SKM-1 treated with dmso at 0.1 percent for 144 hours (cell line): ENCODE results near the gene ABCB9.

ENCODE experiments used
- DNase-seq: peaks from one replicate; lab custom pipeline; 2025; ENCODE audit not compliant: unreplicated experiment; lab: John Stamatoyannopoulos, UW

ABCB9 gene

GRCh38 chr12:122982477-122982815 lies 16.2 kb upstream of the ABCB9 start:
- no peak for DNase-seq

DNA sequence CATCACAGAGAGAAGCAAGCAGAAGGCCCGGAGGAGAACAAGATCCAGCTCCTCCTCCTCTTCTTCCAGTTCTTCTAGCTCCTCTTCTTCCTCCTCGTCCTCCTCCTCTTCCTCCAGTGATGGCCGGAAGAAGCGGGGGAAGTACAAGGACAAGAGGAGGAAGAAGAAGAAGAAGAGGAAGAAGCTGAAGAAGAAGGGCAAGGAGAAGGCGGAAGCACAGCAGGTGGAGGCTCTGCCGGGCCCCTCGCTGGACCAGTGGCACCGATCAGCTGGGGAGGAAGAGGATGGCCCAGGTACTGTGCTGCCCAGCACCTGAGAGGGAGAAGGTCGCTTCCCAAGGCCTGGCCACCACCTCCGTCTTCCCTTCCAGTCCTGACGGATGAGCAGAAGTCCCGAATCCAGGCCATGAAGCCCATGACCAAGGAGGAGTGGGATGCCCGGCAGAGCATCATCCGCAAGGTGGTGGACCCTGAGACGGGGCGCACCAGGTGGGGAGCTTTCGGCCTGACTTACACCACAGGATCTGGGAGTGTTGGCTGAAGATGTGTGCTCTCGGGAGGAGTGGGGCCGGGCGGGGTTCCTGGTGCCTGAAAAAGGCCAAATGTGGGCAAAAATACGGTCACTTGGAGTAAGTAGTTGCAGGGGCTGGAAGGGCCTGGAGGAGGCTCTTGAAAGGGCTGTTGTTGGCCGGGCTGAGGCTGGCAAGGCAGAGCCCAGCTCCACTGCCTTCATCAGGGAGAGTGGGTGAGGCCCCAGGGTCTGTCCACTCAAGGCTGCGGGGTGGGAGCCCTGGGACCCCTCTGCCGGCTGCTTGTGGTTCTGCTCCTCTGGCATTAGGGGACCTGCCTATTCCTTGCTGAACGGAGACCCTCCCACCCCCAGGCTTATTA lies 15.6 kb upstream of the ABCB9 start:
- no peak for DNase-seq

DNA sequence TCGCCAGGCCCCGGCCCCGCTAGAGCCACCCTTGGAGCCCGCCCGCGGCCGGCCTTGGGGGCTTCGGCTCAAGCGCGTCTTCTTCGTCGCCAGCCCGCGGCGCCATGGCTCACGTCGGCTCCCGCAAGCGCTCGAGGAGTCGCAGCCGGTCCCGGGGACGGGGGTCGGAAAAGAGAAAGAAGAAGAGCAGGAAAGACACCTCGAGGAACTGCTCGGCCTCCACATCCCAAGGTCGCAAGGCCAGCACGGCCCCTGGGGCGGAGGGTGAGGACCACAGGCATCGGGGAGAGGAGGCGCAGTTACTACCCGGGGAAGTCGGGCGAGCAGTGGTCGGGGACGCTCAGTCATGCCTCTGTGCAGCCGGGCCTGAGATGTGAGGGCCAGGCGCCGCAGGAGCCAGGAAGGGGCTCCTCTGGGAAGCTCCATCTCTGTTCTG lies 14.8 kb upstream of the ABCB9 start:
- DNase-seq, result no peak

GRCh38 chr12:122980183-122981035 lies 14.1 kb upstream of the ABCB9 start, which contains the start of gene ARL6IP4:
Gene ARL6IP4 (plus strand): TSS chr12:122980681. CDS start chr12:122981140, 459 bp downstream.
- peak; percentile 35 for DNase-seq

- DNase-seq, result no peak
These were observed 13.6 kb upstream of the ABCB9 start for GRCh38 chr12:122979908-122980182.

- no peak for DNase-seq
These were observed 13.0 kb upstream of the ABCB9 start for GRCh38 chr12:122979001-122979907.

GRCh38 chr12:122978507-122978955 lies 12.3 kb upstream of the ABCB9 start:
- no peak for DNase-seq

GRCh38 chr12:122977655-122978392 lies 11.6 kb upstream of the ABCB9 start:
- DNase-seq, result no peak

DNA sequence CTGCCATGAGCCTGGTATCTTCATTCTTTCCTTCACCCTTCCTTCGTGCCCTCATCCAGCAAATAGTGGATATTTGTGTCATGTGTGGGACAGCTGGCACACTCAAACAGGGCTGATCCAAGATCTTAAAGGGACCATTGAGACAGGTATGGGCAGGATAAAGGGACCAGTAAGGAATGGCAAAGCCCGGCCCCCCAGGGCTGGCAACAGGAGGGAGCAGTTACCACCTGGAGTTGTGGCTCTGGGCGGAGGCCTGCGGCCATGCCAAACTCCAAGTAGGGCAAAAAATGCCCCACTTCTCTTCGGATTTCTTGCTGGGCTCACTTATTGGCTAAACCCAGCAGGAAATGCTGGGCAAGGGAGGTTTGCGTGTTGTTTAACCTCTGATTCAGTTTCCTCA lies 10.9 kb upstream of the ABCB9 start:
- no peak for DNase-seq

- no peak for DNase-seq
These were observed 10.3 kb upstream of the ABCB9 start for GRCh38 chr12:122976648-122976975.

- no peak for DNase-seq
These were observed 9.8 kb upstream of the ABCB9 start for GRCh38 chr12:122975790-122976647.

DNA sequence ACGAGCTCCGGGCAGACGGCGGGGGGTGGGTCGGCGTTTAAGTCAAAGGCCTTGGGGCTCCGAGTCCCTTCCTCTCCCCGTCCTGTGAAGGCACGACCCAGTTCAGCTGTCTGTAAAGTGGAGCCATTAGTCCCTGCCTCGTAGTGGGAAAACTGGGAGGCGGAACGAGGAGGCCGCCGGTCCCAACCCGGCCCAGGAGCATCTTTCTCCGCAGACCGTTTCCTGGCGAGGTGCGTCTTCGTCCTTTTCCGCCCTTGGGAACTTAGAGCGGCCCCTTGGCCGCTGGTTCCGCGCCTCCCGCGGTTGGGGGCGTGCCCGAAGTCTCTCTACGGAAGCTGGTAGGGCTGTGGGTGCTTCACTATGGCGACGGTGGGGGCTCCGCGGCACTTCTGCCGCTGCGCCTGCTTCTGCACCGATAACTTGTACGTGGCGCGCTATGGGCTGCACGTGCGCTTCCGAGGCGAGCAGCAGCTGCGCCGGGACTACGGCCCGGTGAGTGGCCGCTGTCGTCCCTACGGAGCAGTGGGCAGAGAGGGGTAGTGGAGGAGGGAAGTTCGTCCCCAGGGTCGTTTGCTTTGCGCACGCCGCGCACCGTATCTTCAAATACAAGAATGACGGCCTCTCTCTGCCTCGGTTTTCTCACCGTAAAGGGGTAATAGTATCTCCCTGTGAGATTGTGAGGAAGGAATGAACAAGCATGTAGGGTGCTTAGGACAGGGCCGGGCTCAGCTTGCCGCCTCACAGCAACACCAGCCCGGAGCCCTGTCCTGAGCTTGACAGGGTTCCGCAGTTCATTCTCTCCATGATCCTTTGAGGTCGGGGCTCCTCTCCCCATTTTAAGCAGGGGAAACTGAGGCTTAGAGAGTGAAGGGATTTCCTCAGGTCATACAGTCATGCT lies 8.9 kb upstream of the ABCB9 start, which contains the start of gene OGFOD2:
Gene OGFOD2, plus strand, starts transcription at position 353 of the 898 bp plus-strand sequence. Its CDS starts 8 bp downstream, at position 361.
- DNase-seq, result peak; percentile 71

- peak; percentile 85 for DNase-seq
These were observed 8.1 kb upstream of the ABCB9 start for GRCh38 chr12:122974274-122974891.

DNA sequence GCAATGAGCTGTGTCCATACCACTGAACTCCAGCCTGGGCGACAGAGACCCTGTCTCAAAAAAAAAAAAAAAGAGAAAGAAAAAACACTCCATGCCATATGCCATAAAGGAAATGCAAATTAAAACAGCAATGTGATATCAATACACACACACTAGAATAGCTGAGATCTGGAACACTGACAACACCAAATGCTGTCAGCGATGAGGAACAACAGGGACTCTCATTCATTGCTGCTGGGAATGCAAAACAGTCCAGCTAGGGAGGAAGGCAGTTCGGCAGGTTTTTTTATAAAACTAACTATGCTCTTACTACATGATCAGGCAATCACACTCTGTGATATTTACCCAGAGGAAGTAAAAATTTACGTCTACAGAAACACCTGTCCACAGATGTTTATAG lies 3.4 kb upstream of the ABCB9 start:
- DNase-seq, result no peak

DNA sequence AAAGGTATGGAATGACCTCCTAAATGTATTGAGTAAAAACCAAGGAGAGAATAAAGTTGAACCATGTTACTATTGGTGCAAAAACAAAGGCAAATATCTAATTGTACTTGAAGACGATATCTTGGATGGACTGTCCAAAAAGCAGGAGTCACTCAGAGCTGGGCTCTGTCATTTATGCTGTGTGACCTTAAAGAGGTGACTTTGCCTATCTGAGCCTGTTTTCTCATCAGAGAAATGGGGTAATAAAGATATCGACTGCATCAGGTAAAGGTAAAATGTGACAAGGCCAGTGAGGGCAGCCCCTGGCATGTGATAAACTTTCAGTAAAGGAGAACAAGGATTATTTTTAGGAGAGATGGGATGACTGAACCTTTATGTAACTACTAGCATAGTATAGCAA lies 1.8 kb upstream of the ABCB9 start:
- DNase-seq, result no peak

DNA sequence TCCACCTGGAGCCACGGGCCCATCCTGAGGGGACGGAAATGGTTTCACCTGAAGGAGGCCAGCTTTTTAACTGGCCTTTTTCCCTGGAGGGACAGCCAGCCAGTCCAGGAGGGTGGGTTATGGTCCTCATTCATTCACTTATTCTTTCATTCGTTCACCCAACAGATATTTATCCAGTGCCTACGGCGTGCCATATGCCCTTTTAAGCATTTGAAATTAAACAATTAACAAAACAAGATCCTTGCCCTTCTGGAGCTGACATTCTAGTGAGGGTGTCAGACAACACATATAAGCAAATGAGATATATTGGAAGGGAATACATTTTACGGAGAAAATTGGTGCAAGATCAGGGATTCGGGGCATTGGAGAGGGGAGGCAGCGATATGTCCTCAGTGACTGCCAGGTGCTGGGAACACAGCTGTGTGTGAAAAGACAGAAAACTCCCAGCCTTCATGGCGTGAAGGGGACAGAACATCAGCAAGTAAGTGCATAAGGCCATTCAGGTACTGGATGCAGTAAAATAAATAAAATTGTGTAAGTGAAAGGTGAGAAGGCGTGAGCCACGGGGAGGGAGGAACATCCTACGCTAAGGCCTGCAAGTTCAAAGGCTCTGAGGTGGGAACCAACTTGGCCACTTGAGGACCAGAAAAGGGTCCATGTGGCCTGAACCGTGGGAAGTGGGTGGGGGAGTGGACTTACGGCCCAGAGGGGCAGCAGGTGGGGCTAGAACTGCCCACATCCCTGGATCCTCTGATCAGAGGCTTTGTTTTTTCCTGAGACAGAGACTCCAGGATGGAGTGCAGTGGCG lies 684 bp upstream of the ABCB9 start:
- DNase-seq, result no peak

- no peak for DNase-seq
These were observed 927 bp downstream of the ABCB9 start for GRCh38 chr12:122965321-122965751.
